Aorta (tissue), 5 donors: ENCODE data around the gene IL6R. TPM values are rescaled to one million over a fixed set of nuclear protein-coding genes. Genes with fewer than 3 reads are reported as not detected.

Experiments used
- ATAC-seq: fragments of 200-7000 bp; cut with Tn5 transposase; one replicate; pipeline ENCODE4 v1.9.1; 2022; ENCODE audit warnings: moderate library complexity; ENCODE audit not compliant: low FRiP score
- DNase-seq, 2 donors: peaks; one replicate each; pipeline ENCODE4 v3.0.0-alpha.2; 2020
- H3K27ac ChIP-seq, 2 donors: one replicate each; pipeline ENCODE4 v1.5.1; 2013; ENCODE audit warnings: low read length in 2 of 2, mild to moderate bottlenecking in 2 of 2, moderate library complexity in 2 of 2, control low read depth in 1 of 2, inconsistent platforms in 1 of 2, low read depth in 1 of 2
- H3K27me3 ChIP-seq, 2 donors: one replicate each; pipeline ENCODE4 v1.6.1; 2013; ENCODE audit warnings: control low read depth in 1 of 2, low read length in 1 of 2, mild to moderate bottlenecking in 1 of 2, moderate library complexity in 1 of 2; ENCODE audit not compliant: insufficient read depth in 2 of 2, control insufficient read depth in 1 of 2
- H3K36me3 ChIP-seq, 2 donors: one replicate each; pipeline ENCODE4 v1.6.1; 2013; ENCODE audit warnings: control low read depth in 1 of 2, low read length in 1 of 2, mild to moderate bottlenecking in 1 of 2; ENCODE audit not compliant: insufficient read depth in 2 of 2, control insufficient read depth in 1 of 2
- H3K4me1 ChIP-seq, 2 donors: one replicate each; pipeline ENCODE4 v1.6.1; 2013; ENCODE audit warnings: low read length in 2 of 2, control low read depth in 1 of 2, mild to moderate bottlenecking in 1 of 2, moderate library complexity in 1 of 2; ENCODE audit not compliant: insufficient read depth in 2 of 2, control insufficient read depth in 1 of 2
- H3K4me3 ChIP-seq, 2 donors: one replicate each; pipeline ENCODE4 v1.5.1; 2013; ENCODE audit warnings: low read length in 2 of 2, control low read depth in 1 of 2, mild to moderate bottlenecking in 1 of 2
- H3K9me3 ChIP-seq: one replicate; pipeline ENCODE4 v1.6.1; 2013; ENCODE audit warnings: mild to moderate bottlenecking, low read length; ENCODE audit not compliant: control insufficient read depth
- WGBS, 2 donors: extraction: QIAGEN DNeasy Blood & Tissue Kit; methylation state at CpG; one replicate each; pipeline ENCODE4 v1.1.7; 2013; 5-methylcytosine and 5-hydroxymethylcytosine counted together
- intact Hi-C, 2 donors: fragments of 100-400 bp; cut with DNase I; formaldehyde crosslinking; loops; one replicate each; pipeline versions ENCODE4 v1.14.2 to v1.15.0; 2022
- polyA plus RNA-seq, 2 donors: library from polyadenylated mRNA; stranded (reverse); fragments of 200-250 nt; gene quantifications; one replicate each; pipeline ENCODE4 v1.2.3, GENCODE V29; 2013
- total RNA-seq, 2 donors: library from RNA; stranded (reverse); fragmentation: NEBNext Ultra II Directional; extraction: Animal tissue kit (Norgen Biotek cat#: 25700); gene quantifications; one replicate each; pipeline ENCODE4 v1.2.1, GENCODE V29; 2021
- donor health status: healthy with polysubstance abuse.
- donor health status: Bipolar disorder and iron deficiency.
- donor health status: DM: no; HTN: no; CAD: no.
- donor health status: DM: no; HTN: no; CAD: no.
- donor health status: DM: yes; HTN: yes; CAD: no.

The IL6R gene
- total and polyA plus RNA-seq, 4 donors = 3.6 to 18.2 (median 11.6) TPM

- Histone ChIP-seq H3K27ac (no peak overlapping the region), H3K36me3 (no peaks in the 10 kb centered on the region), H3K27me3 (no peaks in the 10 kb centered on the region), H3K4me1 (no peaks in the 10 kb centered on the region), H3K9me3 (no peaks in the 10 kb centered on the region), H3K4me3 (no peak overlapping the region)
- intact Hi-C loops = no loop called here
- DNase-seq = no peak
- 88 to 92% methylated on average over 6 of the region's 6 CpGs for WGBS, 2 donors
- no peak for ATAC-seq
These were observed 41.6 kb downstream of the IL6R start for GRCh38 chr1:154446789-154447188.

DNA sequence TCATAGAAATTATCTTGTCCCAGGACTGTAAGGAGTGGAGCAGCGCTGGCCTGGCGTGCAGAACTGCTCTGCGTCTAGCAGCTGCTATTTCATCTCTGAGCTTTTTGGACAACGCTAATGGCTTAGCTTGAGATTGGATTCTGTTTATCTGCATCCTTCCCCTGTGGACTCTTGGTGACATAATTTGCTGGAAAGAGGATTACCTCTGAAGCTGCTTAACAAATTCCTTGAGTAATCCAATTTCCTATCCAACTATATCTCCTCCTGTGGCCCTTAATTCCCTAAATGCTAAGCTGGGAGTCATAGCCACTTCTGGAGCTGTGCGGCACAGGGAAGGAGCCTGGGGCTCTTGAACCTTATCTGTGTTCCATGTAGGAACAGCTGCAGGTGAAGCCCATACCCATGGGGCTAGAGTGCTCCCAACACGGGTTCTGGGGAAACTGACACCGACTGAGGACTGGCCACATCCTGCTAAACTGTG is 43.2 kb downstream of the IL6R start:
- Histone ChIP-seq H3K9me3 (no peaks in the 10 kb centered on the region), H3K27me3 (no peaks in the 10 kb centered on the region), H3K4me3 (no peak overlapping the region), H3K4me1 (peaks cover 0 to under 1% of the 10 kb centered on the region in 2 donors), H3K27ac (no peak overlapping the region), H3K36me3 (no peaks in the 10 kb centered on the region)
- DNase-seq (no peak), ATAC-seq (peak; percentile 38)
- intact Hi-C loops = no loop called here
- 80% methylated on average over 7 of the region's 7 CpGs for WGBS, 2 donors

- ATAC-seq = no peak
- no peak overlapping the region for H3K4me3 ChIP-seq
- H3K4me1 ChIP-seq = peaks cover 0 to 2% of the 10 kb centered on the region in 2 donors
- no peaks in the 10 kb centered on the region for H3K27me3 ChIP-seq
- 63 to 78% methylated on average over 5 of the region's 5 CpGs for WGBS, 2 donors
- intact Hi-C loops = no loop called here
- no peak overlapping the region for H3K27ac ChIP-seq
- no peaks in the 10 kb centered on the region for H3K9me3 ChIP-seq
- no peaks in the 10 kb centered on the region for H3K36me3 ChIP-seq
- no peak for DNase-seq
These were observed 48.0 kb downstream of the IL6R start for GRCh38 chr1:154453161-154453560.

GRCh38 chr1:154453574-154454352 is 48.6 kb downstream of the IL6R start:
- H3K4me3 ChIP-seq = no peak overlapping the region
- no peaks in the 10 kb centered on the region for H3K36me3 ChIP-seq
- no peak for DNase-seq
- H3K27ac ChIP-seq = no peak overlapping the region
- 50 to 52% methylated on average over 5 of the region's 5 CpGs for WGBS, 2 donors
- peak; percentile 79 for ATAC-seq
- no peaks in the 10 kb centered on the region for H3K27me3 ChIP-seq
- H3K4me1 ChIP-seq = peaks cover 0 to 2% of the 10 kb centered on the region in 2 donors
- intact Hi-C loops = no loop called here
- H3K9me3 ChIP-seq = no peaks in the 10 kb centered on the region

DNA sequence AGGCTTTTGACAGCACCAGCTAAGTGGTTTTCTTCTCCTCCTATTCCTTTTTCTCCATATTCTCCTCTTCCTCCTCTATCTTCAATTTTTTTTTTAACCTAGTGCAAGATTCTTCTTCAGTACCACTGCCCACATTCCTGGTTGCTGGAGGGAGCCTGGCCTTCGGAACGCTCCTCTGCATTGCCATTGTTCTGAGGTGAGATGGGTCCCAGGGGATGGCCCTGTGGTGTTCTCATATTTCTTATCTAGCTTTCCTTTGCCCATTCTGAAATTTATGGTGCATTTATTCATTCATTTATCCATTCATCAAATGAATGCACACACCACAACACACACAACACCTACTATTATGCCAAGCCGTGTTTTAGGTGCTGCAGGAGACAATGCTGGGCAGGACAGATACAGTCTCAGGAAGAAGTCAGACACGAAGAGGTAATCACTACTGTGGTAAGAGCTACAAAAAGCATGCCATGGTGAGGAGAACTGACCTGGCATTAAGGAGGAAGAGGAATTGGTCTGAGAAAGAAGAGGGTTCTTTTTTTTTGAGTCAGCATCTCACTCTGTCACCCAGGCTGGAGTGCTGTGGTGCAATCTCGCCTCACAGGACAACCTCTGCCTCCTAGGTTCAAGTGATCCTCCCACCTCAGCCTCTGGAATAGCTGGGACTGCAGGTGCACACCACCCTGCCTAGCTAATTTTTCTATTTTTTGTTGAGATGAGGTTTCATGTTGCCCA is 49.4 kb downstream of the IL6R start:
- intact Hi-C loops = no loop called here
- peak in 1 of 2 donors; percentile 50 for DNase-seq
- no peaks in the 10 kb centered on the region for H3K36me3 ChIP-seq
- H3K27me3 ChIP-seq = no peaks in the 10 kb centered on the region
- 95 to 97% methylated on average over 5 of the region's 5 CpGs for WGBS, 2 donors
- no peaks in the 10 kb centered on the region for H3K9me3 ChIP-seq
- peaks cover 0 to 2% of the 10 kb centered on the region in 2 donors for H3K4me1 ChIP-seq
- no peak overlapping the region for H3K27ac ChIP-seq
- H3K4me3 ChIP-seq = no peak overlapping the region
- ATAC-seq = no peak

GRCh38 chr1:154456631-154457030 is 51.5 kb downstream of the IL6R start:
- intact Hi-C loops = no loop called here
- Histone ChIP-seq H3K27ac (no peak overlapping the region), H3K4me1 (peaks cover 0 to 2% of the 10 kb centered on the region in 2 donors), H3K9me3 (no peaks in the 10 kb centered on the region), H3K36me3 (no peaks in the 10 kb centered on the region), H3K4me3 (no peak overlapping the region), H3K27me3 (no peaks in the 10 kb centered on the region)
- 94% methylated on average over 6 of the region's 6 CpGs for WGBS, 2 donors
- DNase-seq (peak; percentile 24 to 56), ATAC-seq (no peak)

DNA sequence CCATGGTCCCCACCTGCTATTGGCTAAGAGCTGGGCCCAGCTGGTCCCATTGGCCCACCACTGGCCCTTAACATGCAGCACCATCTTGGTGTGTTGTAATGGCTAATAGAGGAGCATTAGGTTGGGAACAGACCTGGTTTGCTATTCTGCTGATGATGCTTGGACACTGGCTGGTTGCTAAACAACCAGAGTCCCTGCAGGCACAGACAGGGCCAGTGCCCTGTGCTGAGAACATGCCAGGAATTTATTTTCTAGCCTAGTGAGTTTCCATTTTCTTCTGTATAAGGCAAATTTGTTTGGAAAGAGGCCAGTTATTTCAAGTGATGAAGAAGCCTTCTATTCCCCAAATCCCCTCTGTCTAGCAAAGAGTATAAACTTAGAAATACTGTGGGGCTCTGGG is 53.9 kb downstream of the IL6R start:
- Histone ChIP-seq H3K27me3 (no peaks in the 10 kb centered on the region), H3K27ac (no peak overlapping the region), H3K4me3 (no peak overlapping the region), H3K4me1 (no peaks in the 10 kb centered on the region), H3K36me3 (no peaks in the 10 kb centered on the region), H3K9me3 (no peaks in the 10 kb centered on the region)
- intact Hi-C loops = no loop called here
- no peak for ATAC-seq
- peak; percentile 3 to 5 for DNase-seq

GRCh38 chr1:154460695-154461260 is 55.6 kb downstream of the IL6R start:
- Histone ChIP-seq H3K9me3 (no peaks in the 10 kb centered on the region), H3K4me3 (no peak overlapping the region), H3K27me3 (no peaks in the 10 kb centered on the region), H3K27ac (no peak overlapping the region), H3K4me1 (no peaks in the 10 kb centered on the region), H3K36me3 (no peaks in the 10 kb centered on the region)
- 80 to 82% methylated on average over 15 of the region's 15 CpGs for WGBS, 2 donors
- intact Hi-C loops = loop anchor here in 1 of 2 donors (10.0 kb wide), 1 partner anchor 56 kb away; the partner anchor contains the start of gene IL6R
- no peak for ATAC-seq
- peak in 1 of 2 donors; percentile 25 for DNase-seq
